ENCODE results near the gene ZBED4.

- TF ChIP-seq, protein P1, sequence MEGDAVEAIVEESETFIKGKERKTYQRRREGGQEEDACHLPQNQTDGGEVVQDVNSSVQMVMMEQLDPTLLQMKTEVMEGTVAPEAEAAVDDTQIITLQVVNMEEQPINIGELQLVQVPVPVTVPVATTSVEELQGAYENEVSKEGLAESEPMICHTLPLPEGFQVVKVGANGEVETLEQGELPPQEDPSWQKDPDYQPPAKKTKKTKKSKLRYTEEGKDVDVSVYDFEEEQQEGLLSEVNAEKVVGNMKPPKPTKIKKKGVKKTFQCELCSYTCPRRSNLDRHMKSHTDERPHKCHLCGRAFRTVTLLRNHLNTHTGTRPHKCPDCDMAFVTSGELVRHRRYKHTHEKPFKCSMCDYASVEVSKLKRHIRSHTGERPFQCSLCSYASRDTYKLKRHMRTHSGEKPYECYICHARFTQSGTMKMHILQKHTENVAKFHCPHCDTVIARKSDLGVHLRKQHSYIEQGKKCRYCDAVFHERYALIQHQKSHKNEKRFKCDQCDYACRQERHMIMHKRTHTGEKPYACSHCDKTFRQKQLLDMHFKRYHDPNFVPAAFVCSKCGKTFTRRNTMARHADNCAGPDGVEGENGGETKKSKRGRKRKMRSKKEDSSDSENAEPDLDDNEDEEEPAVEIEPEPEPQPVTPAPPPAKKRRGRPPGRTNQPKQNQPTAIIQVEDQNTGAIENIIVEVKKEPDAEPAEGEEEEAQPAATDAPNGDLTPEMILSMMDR (IDR thresholded peaks at IDR 0.05; ENCODE audit: low read length): no peak
- no peak for TF ChIP-seq EZH2 (IDR thresholded peaks at IDR 0.05; ENCODE audit: borderline replicate concordance, low read length)
These were observed 59.8 kb downstream of the ZBED4 start for GRCh38 chr22:49913446-49913845.

Data from OCI-LY1 (cell line).